22Rv1 (cell line): Measurements from ENCODE around the gene MRPL49.
A peak's percentile ranks its signal among the peaks of the same experiment; 100 is the strongest.

Source experiments
- H3K27ac ChIP-seq: fragments of 450-650 bp; 2 replicates; pipeline ENCODE4 v1.5.1; 2017
- ZFX ChIP-seq: fragments of 450-650 bp; IDR thresholded peaks from 2 replicates; pipeline ENCODE4 v1.6.1; 2017; ENCODE audit warnings: antibody characterized with exemption, borderline replicate concordance
- TF ChIP-seq, protein P1 (sequence below): fragments of 450-650 bp; IDR thresholded peaks from 2 replicates; pipeline ENCODE4 v1.5.1; 2017; ENCODE audit warnings: mild to moderate bottlenecking

Gene MRPL49

DNA sequence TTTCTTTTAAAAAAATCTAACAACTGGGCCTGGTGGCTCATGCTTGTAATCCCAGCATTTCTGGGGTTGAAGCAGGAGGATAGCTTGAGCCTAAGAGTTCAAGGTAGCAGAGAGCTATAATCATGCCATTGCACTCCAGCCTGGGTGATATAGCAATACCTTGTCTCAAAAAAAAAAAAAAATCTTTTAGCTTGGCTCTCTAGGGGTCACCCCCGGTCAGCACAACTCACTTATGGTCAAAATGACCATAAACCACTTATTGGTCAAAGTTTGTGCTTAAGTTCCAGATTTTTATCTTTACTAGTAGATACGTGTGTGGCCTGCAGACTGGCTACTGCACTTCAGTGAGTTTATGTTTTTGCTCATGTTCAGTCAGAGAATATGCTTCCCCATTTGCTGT, 41.6 kb downstream of the MRPL49 start:
- no peak overlapping the region for H3K27ac ChIP-seq
- TF ChIP-seq, protein P1, sequence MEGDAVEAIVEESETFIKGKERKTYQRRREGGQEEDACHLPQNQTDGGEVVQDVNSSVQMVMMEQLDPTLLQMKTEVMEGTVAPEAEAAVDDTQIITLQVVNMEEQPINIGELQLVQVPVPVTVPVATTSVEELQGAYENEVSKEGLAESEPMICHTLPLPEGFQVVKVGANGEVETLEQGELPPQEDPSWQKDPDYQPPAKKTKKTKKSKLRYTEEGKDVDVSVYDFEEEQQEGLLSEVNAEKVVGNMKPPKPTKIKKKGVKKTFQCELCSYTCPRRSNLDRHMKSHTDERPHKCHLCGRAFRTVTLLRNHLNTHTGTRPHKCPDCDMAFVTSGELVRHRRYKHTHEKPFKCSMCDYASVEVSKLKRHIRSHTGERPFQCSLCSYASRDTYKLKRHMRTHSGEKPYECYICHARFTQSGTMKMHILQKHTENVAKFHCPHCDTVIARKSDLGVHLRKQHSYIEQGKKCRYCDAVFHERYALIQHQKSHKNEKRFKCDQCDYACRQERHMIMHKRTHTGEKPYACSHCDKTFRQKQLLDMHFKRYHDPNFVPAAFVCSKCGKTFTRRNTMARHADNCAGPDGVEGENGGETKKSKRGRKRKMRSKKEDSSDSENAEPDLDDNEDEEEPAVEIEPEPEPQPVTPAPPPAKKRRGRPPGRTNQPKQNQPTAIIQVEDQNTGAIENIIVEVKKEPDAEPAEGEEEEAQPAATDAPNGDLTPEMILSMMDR, result no peak
- no peak for TF ChIP-seq ZFX

DNA sequence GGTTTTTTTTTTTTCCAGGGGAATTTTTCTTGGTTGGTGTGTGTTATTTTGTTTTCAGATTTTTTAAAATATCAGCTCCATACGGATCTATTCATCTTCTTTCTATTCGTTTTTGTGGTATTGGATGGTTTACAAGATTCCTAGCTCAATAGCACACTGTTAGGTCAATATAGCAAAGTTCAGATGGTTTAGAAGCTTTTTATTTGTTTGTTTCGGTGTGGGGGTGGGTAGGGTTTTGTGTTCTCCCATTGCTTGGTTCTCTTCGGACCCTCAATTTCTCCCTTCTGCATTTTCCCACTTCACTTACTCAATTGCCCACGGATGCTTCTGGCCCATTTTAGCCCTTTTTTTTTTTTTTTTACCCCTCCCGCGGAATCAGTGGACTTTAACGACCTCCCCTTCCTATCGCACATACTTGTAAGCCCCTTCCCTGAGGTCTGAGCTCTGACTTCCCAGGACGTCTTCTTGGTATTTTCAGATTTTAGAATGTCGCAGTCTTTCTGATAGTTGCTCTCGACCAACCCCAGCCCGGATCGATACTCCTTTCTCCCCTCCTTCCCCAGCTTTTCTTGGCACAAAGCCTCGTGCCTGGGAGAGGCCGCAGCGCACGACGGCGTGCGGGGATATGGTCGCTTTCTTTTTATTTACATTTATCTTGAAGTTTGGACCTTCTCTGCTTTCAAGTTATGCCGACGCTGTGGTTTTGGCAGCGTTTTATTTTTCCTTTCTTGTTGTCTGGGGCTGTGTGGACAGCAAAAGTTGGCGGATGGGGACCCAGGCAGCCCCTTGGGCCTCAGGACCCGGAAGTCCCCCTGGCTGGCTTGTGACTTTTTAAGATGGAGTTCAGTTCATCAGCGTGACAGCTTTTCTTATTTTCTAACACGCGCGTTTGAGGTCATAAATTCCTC, 43.5 kb downstream of the MRPL49 start:
- H3K27ac ChIP-seq, result no peak overlapping the region
- no peak for TF ChIP-seq ZFX
- TF ChIP-seq, protein P1, result no peak

DNA sequence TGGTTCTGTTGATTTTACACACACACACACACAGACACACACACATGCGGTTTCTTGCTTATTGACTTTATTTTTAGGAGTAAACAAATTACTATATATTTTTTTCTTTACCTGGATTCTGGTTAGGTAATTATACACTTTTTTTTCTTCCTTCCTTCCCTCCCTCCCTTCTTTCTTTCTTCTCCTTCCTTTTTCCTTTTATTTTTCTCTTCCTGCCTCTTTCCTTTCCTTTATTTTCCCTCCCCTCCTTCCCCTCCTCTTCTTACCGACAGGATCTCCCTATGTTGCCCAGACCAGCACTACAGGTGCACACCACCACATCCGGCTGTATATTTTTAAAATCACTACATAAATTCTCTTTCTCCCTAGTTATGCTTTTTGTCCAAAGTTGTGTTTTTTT, 44.8 kb downstream of the MRPL49 start:
- H3K27ac ChIP-seq, result no peak overlapping the region
- TF ChIP-seq ZFX, result no peak
- TF ChIP-seq, protein P1, result no peak

DNA sequence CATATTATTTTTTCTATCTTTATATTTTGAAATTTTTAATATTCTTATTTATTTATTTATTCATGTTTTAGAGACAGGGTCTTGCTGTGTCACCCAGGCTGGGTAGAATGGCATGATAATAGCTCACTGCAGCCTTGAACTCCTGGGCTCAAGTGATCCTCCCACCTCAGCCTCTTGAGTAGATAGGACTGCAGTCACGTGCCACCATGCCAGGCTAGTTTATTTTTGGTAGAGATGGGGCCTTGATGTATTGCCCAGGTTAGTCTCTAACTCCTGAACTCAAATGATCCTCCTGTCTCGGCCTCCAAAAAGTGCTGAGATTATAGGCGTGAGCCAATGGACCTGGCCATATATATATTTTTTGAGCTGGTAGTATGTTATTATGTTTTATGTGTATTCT, 45.5 kb downstream of the MRPL49 start:
- no peak overlapping the region for H3K27ac ChIP-seq
- TF ChIP-seq, protein P1, result no peak
- no peak for TF ChIP-seq ZFX

DNA sequence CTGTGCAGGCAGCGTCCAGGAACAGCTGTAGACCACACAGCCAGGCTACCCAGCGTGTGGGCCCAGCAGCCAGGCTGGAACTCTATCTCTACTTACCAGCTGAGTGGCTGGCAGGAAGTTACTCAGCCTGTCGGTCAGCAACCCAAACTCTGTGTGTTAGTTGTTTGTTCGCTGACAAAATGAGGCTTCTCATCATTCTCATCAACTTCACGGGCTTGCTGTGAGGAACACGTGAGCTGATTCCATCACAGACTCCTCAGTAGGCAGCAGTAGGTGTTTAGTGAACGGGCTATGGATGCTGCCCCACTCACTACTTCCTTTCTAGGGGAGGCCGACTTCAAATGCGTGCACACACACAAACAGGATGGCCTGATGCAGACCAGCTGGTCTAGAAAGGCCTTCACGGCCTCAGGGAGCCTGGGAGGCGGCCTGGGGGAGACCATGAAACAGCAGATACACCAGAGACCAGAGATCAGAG, 47.1 kb downstream of the MRPL49 start:
- H3K27ac ChIP-seq, result no peak overlapping the region
- TF ChIP-seq, protein P1, result no peak
- no peak for TF ChIP-seq ZFX

DNA sequence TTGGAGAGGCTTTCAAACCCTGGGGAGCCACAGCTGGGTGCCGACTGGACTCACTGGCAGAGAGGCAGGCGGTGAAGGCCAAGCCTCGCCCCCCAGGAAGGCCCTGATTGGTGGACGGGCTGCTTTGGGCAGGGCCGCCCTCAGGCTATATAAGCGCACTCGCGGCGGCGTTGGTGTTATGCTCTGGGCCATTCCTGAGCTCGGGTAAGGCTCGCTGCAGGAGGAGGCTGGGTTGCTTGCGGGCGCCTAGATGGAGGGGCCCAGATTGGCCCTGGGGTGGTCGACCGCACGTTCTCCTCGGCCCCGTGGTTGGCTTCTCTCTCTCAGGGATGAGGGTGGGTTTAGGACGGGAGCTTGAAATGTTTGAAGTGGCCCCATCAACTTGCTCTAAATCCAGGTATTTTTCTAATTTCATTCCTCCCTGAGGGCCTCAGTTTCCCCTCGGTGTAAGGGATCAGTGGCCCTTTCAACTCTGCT, 48.0 kb downstream of the MRPL49 start, which contains the start of gene SPDYC:
SPDYC (plus strand) TSS at position 176 of the 477 bp plus-strand sequence. CDS start 1,125 bp downstream, outside the sequence.
- TF ChIP-seq ZFX, result no peak
- TF ChIP-seq, protein P1, result no peak
- H3K27ac ChIP-seq, result no peak within 1 kb of the TSS

DNA sequence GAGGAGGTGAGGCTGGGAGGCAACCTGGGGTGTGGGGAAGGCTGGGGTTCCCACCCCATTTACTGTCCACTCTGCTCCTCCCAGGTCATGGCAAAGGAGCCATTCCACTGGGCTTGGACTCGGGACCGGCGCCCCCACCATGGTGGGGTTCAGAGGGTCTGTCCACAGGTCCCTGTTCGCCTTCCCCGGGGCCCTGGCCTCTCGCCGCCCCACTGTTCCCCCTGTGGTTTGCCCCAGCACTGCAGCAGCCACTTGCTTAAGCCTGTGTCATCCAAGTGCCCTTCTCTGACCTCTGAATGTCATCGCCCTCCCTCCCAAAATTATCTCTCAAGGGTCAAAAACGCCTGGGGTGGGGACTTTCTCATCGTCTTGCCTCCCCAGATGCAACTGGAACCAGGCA, 50.5 kb downstream of the MRPL49 start:
- TF ChIP-seq ZFX, result no peak
- H3K27ac ChIP-seq, result no peak overlapping the region

DNA sequence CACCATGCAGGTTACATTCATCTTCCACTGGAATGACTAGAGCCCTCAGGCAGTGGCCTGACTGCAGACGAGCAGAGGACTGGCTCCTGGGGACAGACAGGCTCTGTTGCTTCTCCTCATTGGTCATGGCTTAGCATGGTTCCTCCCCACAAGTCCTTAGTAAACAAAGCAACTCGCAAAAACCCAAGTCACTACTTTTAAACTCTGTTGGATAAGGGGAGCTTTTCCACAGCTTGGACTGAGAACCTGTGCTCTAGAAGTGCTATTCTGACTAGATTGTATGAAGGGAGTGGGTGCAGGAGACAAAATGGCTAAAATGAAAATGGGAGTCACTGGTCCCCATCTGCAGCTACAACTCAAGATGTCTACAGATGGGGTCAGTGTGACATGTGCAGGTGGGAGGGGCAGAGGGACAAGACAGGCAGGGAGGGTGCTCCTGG, 52.5 kb downstream of the MRPL49 start:
- H3K27ac ChIP-seq, result peak overlapping the region; percentile 62
